Colonic mucosa (tissue), 4 donors: ENCODE results near the gene MPG. TPM values are rescaled to one million over a fixed set of nuclear protein-coding genes. Genes with fewer than 3 reads are reported as not detected.

Source experiments
- DNase-seq: peaks from one replicate; pipeline ENCODE4 v3.0.0-alpha.2; 2020
- H3K27ac ChIP-seq: fragments of 200-600 bp; one replicate; pipeline ENCODE4 v1.8.0; 2021
- H3K27me3 ChIP-seq: fragments of 200-600 bp; one replicate; pipeline ENCODE4 v1.8.0; 2021
- H3K36me3 ChIP-seq: fragments of 200-600 bp; one replicate; pipeline ENCODE4 v1.8.0; 2021
- H3K4me1 ChIP-seq: fragments of 200-600 bp; one replicate; pipeline ENCODE4 v1.8.0; 2021; ENCODE audit warnings: mild to moderate bottlenecking
- H3K4me3 ChIP-seq: fragments of 200-600 bp; one replicate; pipeline ENCODE4 v1.8.0; 2021
- H3K9ac ChIP-seq, 2 donors: one replicate each; pipeline ENCODE4 v1.7.0; 2013; ENCODE audit warnings: control low read depth in 2 of 2, low read depth in 2 of 2, low read length in 2 of 2
- H3K9me3 ChIP-seq: fragments of 200-600 bp; one replicate; pipeline ENCODE4 v1.8.0; 2021
- CTCF ChIP-seq: fragments of 200-600 bp; IDR thresholded peaks from one replicate; pipeline ENCODE4 v1.8.0; 2022; ENCODE audit warnings: antibody characterized with exemption, mild to moderate bottlenecking
- intact Hi-C: fragments of 100-400 bp; cut with DNase I; formaldehyde crosslinking; loops from one replicate; pipeline ENCODE4 v1.14.1; 2022
- total RNA-seq, 2 donors: library from RNA; stranded (reverse); fragmentation: NEBNext Ultra II Directional in 1 of 2; extraction: Animal tissue kit (Norgen Biotek cat#: 25700) in 1 of 2; gene quantifications; one replicate each; pipeline ENCODE4 v1.2.1, GENCODE V29; 2021
- donor health status: healthy.
- donor health status: DM: no; HTN: no; CAD: no.
- donor health status: DM: no; HTN: no; CAD: no.

The MPG gene
- total RNA-seq, 2 donors from 2014 or later: 39.3 to 42.1 TPM

- H3K36me3 ChIP-seq: peaks cover 6% of the 10 kb centered on the region
- no peaks in the 10 kb centered on the region for H3K4me1 ChIP-seq
- H3K27me3 ChIP-seq: no peaks in the 10 kb centered on the region
- H3K27ac ChIP-seq: no peak overlapping the region
- TF ChIP-seq CTCF: no peak
- no peak overlapping the region for H3K4me3 ChIP-seq
- DNase-seq: no peak
- intact Hi-C loops: no loop called here
- H3K9ac ChIP-seq: no peak overlapping the region
- no peaks in the 10 kb centered on the region for H3K9me3 ChIP-seq
Measured at GRCh38 chr16:92431-93339, 14.7 kb downstream of the MPG start.

- Histone ChIP-seq H3K36me3 (no peaks in the 10 kb centered on the region), H3K9ac (no peak overlapping the region), H3K27me3 (no peaks in the 10 kb centered on the region), H3K4me1 (no peaks in the 10 kb centered on the region), H3K9me3 (no peaks in the 10 kb centered on the region), H3K27ac (no peak overlapping the region), H3K4me3 (no peak overlapping the region)
- DNase-seq: no peak
- TF ChIP-seq CTCF: no peak
- intact Hi-C loops: no loop called here
Measured at GRCh38 chr16:94918-95265, 16.9 kb downstream of the MPG start.

- peak; percentile 89 for DNase-seq
- H3K27me3 ChIP-seq: no peaks in the 10 kb centered on the region
- intact Hi-C loops: loop anchor here (2.0 kb wide), 1 partner anchor 30 kb away; no protein-coding TSS in a partner anchor
- no peak overlapping the region for H3K4me3 ChIP-seq
- TF ChIP-seq CTCF: peak; percentile 99
- H3K27ac ChIP-seq: no peak overlapping the region
- H3K4me1 ChIP-seq: no peaks in the 10 kb centered on the region
- H3K36me3 ChIP-seq: no peaks in the 10 kb centered on the region
- no peaks in the 10 kb centered on the region for H3K9me3 ChIP-seq
- H3K9ac ChIP-seq: no peak overlapping the region
Measured at GRCh38 chr16:96935-97381, 18.9 kb downstream of the MPG start.

- intact Hi-C loops: loop anchor here (2.0 kb wide), 1 partner anchor 31 kb away; no protein-coding TSS in a partner anchor
- Histone ChIP-seq H3K36me3 (no peaks in the 10 kb centered on the region), H3K27ac (no peak overlapping the region), H3K4me1 (no peaks in the 10 kb centered on the region), H3K9ac (no peak overlapping the region), H3K27me3 (no peaks in the 10 kb centered on the region), H3K4me3 (no peak overlapping the region), H3K9me3 (no peaks in the 10 kb centered on the region)
- no peak for TF ChIP-seq CTCF
- DNase-seq: no peak
Measured at GRCh38 chr16:97822-98221, 19.8 kb downstream of the MPG start.

- no peak for TF ChIP-seq CTCF
- Histone ChIP-seq H3K9ac (no peak overlapping the region), H3K4me3 (no peak overlapping the region), H3K36me3 (no peaks in the 10 kb centered on the region), H3K9me3 (no peaks in the 10 kb centered on the region), H3K4me1 (no peaks in the 10 kb centered on the region), H3K27ac (no peak overlapping the region), H3K27me3 (no peaks in the 10 kb centered on the region)
- intact Hi-C loops: no loop called here
- DNase-seq: no peak
Measured at GRCh38 chr16:100989-101388, 23.0 kb downstream of the MPG start.
